Panc1 (cell line): ENCODE results near the gene PARP9. TPM values are rescaled to one million over a fixed set of nuclear protein-coding genes. Genes with fewer than 3 reads are reported as not detected.

Source experiments
- ATAC-seq: fragments of 200-7000 bp; cut with Tn5 transposase; 2 replicates; pipeline ENCODE4 v1.9.1; 2020; ENCODE audit warnings: mild to moderate bottlenecking, moderate library complexity
- BruUV-seq: library from RNA; stranded (reverse); fragments of 400-500 nt; replicated peaks from 2 replicates; lab custom pipeline; 2021; lab: Mats Ljungman, UMichigan
- CTCF ChIA-PET: fragments of 300-600 bp; sonication (Branson Sonifier 250); formaldehyde crosslinking; loops from one replicate; lab custom pipeline; 2022; ENCODE audit warnings: antibody characterized with exemption; lab: Charles Lee
- POLR2A ChIA-PET: fragments of 300-600 bp; sonication (Branson Sonifier 250); formaldehyde crosslinking; loops from one replicate; lab custom pipeline; 2022; ENCODE audit warnings: antibody characterized with exemption; lab: Charles Lee
- DNase-seq: peaks from one replicate; pipeline ENCODE4 v3.0.0-alpha.2; 2010; ENCODE audit warnings: low read depth, low spot score
- H3K27ac ChIP-seq: 2 replicates; pipeline ENCODE4 v1.5.1; 2011; ENCODE audit warnings: mild to moderate bottlenecking, low read length, inconsistent platforms
- H3K27me3 ChIP-seq: fragments of 200-500 bp; sonication (Bioruptor generic); 2 replicates; pipeline ENCODE4 v1.6.0; 2014; ENCODE audit warnings: low read length, inconsistent platforms; ENCODE audit not compliant: control insufficient read depth, insufficient read depth
- H3K36me3 ChIP-seq: fragments of 200-500 bp; sonication (Bioruptor generic); 2 replicates; pipeline ENCODE4 v1.5.1; 2014; ENCODE audit warnings: inconsistent platforms, mild to moderate bottlenecking, low read length, moderate library complexity; ENCODE audit not compliant: control insufficient read depth, insufficient read depth
- H3K4me1 ChIP-seq: 2 replicates; pipeline ENCODE4 v1.5.1; 2011; ENCODE audit warnings: inconsistent platforms, mild to moderate bottlenecking, low read length, moderate library complexity; ENCODE audit not compliant: control insufficient read depth, insufficient read depth
- H3K4me3 ChIP-seq, 2 experiments: 2 replicates each; pipeline ENCODE4 v1.5.1; 2011 to 2012; ENCODE audit warnings: low read depth in 2 of 2, low read length in 2 of 2, mild to moderate bottlenecking in 2 of 2, inconsistent platforms in 1 of 2, moderate library complexity in 1 of 2
- H3K9me3 ChIP-seq: fragments of 200-500 bp; sonication (Bioruptor generic); 2 replicates; pipeline ENCODE4 v1.5.1; 2014; ENCODE audit warnings: low read depth, mild to moderate bottlenecking, inconsistent platforms, low read length, moderate library complexity; ENCODE audit not compliant: control insufficient read depth, insufficient read depth
- POLR2AphosphoS5 ChIP-seq: IDR thresholded peaks from 2 replicates; pipeline ENCODE4 v1.6.1; 2012; ENCODE audit warnings: mild to moderate bottlenecking, low read depth, low read length, moderate library complexity
- SIN3A ChIP-seq: IDR thresholded peaks from 2 replicates; pipeline ENCODE4 v1.6.1; 2012; ENCODE audit warnings: low read depth, mild to moderate bottlenecking, low read length, moderate library complexity, borderline replicate concordance; ENCODE audit not compliant: insufficient read depth
- TCF7L2 ChIP-seq: IDR thresholded peaks from 2 replicates; pipeline ENCODE4 v1.6.1; 2011; ENCODE audit warnings: mild to moderate bottlenecking, low read depth, low read length, inconsistent platforms
- in situ Hi-C: cut with HindIII; loops from 2 replicates; pipeline ENCODE4 v1.10.0; 2016; ENCODE audit warnings: low sequenced_read_pairs, low pct_unique_long_range_greater_than_20kb
- intact Hi-C: fragments of 100-400 bp; cut with micrococcal nuclease; formaldehyde crosslinking; loops from one replicate; pipeline ENCODE4 v1.10.0; 2022; ENCODE audit not compliant: unreplicated experiment
- total RNA-seq: library from RNA; stranded (reverse); gene quantifications from one replicate; pipeline ENCODE4 v1.2.1, GENCODE V29; 2021; ENCODE audit not compliant: unreplicated experiment
- TF ChIP-seq, protein P1 (sequence below): fragments of 450-650 bp; IDR thresholded peaks from 2 replicates; pipeline ENCODE4 v1.5.1; 2017; ENCODE audit warnings: mild to moderate bottlenecking
- TF ChIP-seq, protein P2 (sequence below), 2 experiments: IDR thresholded peaks; 2 replicates each; pipeline ENCODE4 v1.6.1; 2011 to 2012; ENCODE audit warnings: low read depth in 2 of 2, control low read depth in 1 of 2, low read length in 1 of 2, mild to moderate bottlenecking in 1 of 2, moderate library complexity in 1 of 2; ENCODE audit not compliant: insufficient read depth in 1 of 2

PARP9 gene
- total RNA-seq, 1 experiment from 2014 or later: 14.5 TPM

DNA sequence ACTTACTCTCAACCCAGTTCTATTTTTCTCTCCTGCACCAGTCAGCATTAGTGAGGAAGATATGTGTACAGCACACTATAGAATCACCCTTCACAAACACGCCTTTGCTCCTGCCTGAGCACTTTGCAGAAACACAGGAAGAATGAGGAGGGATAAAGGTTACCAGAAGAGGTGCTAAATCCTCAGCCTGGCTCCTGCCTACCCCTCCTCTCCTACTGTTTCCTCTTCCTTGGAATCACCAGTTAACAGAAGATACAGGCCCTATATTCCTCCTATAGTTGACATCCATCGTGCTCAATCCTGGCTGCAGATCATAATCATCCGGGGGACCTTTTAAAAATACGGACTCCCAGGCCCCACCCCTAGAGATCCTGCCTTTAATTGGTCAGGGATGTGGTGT is 42.2 kb upstream of the PARP9 start:
- ChIA-PET CTCF (no interaction called here), POLR2A (no interaction called here)
- BruUV-seq: no TSS peak
- Histone ChIP-seq H3K4me1 (peaks cover 6% of the 10 kb centered on the region; the same call in 1 of the 2 replicates), H3K27ac (no peak overlapping the region), H3K27me3 (no peaks in the 10 kb centered on the region), H3K9me3 (no peaks in the 10 kb centered on the region), H3K4me3 (no peak overlapping the region), H3K36me3 (no peaks in the 10 kb centered on the region)
- no peak for DNase-seq
- intact Hi-C loops (no loop called here), in situ Hi-C loops (no loop called here)
- no peak for ATAC-seq
- TF ChIP-seq, protein P1, sequence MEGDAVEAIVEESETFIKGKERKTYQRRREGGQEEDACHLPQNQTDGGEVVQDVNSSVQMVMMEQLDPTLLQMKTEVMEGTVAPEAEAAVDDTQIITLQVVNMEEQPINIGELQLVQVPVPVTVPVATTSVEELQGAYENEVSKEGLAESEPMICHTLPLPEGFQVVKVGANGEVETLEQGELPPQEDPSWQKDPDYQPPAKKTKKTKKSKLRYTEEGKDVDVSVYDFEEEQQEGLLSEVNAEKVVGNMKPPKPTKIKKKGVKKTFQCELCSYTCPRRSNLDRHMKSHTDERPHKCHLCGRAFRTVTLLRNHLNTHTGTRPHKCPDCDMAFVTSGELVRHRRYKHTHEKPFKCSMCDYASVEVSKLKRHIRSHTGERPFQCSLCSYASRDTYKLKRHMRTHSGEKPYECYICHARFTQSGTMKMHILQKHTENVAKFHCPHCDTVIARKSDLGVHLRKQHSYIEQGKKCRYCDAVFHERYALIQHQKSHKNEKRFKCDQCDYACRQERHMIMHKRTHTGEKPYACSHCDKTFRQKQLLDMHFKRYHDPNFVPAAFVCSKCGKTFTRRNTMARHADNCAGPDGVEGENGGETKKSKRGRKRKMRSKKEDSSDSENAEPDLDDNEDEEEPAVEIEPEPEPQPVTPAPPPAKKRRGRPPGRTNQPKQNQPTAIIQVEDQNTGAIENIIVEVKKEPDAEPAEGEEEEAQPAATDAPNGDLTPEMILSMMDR: no peak
- no peak for TF ChIP-seq SIN3A
- TF ChIP-seq, protein P2, sequence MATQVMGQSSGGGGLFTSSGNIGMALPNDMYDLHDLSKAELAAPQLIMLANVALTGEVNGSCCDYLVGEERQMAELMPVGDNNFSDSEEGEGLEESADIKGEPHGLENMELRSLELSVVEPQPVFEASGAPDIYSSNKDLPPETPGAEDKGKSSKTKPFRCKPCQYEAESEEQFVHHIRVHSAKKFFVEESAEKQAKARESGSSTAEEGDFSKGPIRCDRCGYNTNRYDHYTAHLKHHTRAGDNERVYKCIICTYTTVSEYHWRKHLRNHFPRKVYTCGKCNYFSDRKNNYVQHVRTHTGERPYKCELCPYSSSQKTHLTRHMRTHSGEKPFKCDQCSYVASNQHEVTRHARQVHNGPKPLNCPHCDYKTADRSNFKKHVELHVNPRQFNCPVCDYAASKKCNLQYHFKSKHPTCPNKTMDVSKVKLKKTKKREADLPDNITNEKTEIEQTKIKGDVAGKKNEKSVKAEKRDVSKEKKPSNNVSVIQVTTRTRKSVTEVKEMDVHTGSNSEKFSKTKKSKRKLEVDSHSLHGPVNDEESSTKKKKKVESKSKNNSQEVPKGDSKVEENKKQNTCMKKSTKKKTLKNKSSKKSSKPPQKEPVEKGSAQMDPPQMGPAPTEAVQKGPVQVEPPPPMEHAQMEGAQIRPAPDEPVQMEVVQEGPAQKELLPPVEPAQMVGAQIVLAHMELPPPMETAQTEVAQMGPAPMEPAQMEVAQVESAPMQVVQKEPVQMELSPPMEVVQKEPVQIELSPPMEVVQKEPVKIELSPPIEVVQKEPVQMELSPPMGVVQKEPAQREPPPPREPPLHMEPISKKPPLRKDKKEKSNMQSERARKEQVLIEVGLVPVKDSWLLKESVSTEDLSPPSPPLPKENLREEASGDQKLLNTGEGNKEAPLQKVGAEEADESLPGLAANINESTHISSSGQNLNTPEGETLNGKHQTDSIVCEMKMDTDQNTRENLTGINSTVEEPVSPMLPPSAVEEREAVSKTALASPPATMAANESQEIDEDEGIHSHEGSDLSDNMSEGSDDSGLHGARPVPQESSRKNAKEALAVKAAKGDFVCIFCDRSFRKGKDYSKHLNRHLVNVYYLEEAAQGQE (IDR thresholded peaks at IDR 0.05; ENCODE audit: insufficient read depth in 1 of 2, low read depth in 2 of 2, low read length in 1 of 2): no peak
- TF ChIP-seq TCF7L2: no peak
- no peak for TF ChIP-seq POLR2AphosphoS5

DNA sequence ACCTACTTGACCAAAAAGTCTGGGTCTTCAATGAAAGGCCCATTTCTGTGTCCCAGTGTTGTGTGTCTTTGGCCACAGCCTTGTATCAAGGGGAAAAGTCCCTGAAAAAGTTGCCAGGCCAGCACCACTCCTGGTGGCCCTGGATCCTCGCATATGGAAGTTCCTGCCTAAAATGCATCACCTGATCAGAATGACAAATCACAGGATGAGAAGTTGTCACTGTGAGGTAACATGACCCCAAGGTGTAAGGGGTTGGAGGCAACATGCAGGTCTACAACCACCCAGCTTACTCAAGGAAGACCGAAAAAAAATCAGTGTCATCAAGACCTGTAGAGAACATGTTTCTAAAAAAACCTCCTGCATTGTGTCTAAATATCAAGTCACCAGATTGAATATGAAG is 39.0 kb upstream of the PARP9 start:
- ChIA-PET CTCF (no interaction called here), POLR2A (no interaction called here)
- Histone ChIP-seq H3K9me3 (no peaks in the 10 kb centered on the region), H3K36me3 (no peaks in the 10 kb centered on the region), H3K4me3 (no peak overlapping the region), H3K4me1 (no peaks in the 10 kb centered on the region), H3K27ac (no peak overlapping the region), H3K27me3 (no peaks in the 10 kb centered on the region; the same call in 1 of the 2 replicates)
- ATAC-seq: no peak
- DNase-seq: no peak
- no TSS peak for BruUV-seq
- TF ChIP-seq SIN3A (no peak), POLR2AphosphoS5 (no peak), TCF7L2 (no peak)
- TF ChIP-seq, protein P2 (IDR thresholded peaks at IDR 0.05; ENCODE audit: insufficient read depth in 1 of 2, low read depth in 2 of 2, low read length in 1 of 2): no peak
- TF ChIP-seq, protein P1: no peak
- intact Hi-C loops (no loop called here), in situ Hi-C loops (no loop called here)
